NCI-H2081 (cell line): ENCODE measurements around the gene ADARB2.
"Not testable (repeated sequence)": the region's sequence is repeated elsewhere in the genome, so short reads cannot be mapped to it uniquely, and the experiment has no call there.

Experiments
- DNase-seq, 2 experiments: peaks; one replicate each; lab custom pipeline; 2025; lab: John Stamatoyannopoulos, UW

Gene ADARB2

GRCh38 chr10:1409392-1409791 lies 327.9 kb downstream of the ADARB2 start:
- no peak for DNase-seq

GRCh38 chr10:1408651-1409367 lies 328.5 kb downstream of the ADARB2 start:
- DNase-seq = no peak

GRCh38 chr10:1406967-1407945 lies 330.1 kb downstream of the ADARB2 start:
- DNase-seq = no peak

- DNase-seq = no peak
These were observed 331.0 kb downstream of the ADARB2 start for GRCh38 chr10:1406132-1406966.

GRCh38 chr10:1404323-1405260 lies 332.7 kb downstream of the ADARB2 start:
- no peak for DNase-seq

- DNase-seq = no peak
These were observed 333.6 kb downstream of the ADARB2 start for GRCh38 chr10:1403508-1404322.

GRCh38 chr10:1402816-1403507 lies 334.4 kb downstream of the ADARB2 start:
- no peak for DNase-seq

- no peak for DNase-seq
These were observed 335.1 kb downstream of the ADARB2 start for GRCh38 chr10:1402016-1402770.

- DNase-seq = no peak
These were observed 336.0 kb downstream of the ADARB2 start for GRCh38 chr10:1401071-1401965.

GRCh38 chr10:1400101-1401070 lies 336.9 kb downstream of the ADARB2 start:
- DNase-seq = no peak

GRCh38 chr10:1399431-1400100 lies 337.8 kb downstream of the ADARB2 start:
- no peak for DNase-seq

GRCh38 chr10:1398626-1399410 lies 338.5 kb downstream of the ADARB2 start:
- no peak for DNase-seq

GRCh38 chr10:1398116-1398515 lies 339.2 kb downstream of the ADARB2 start:
- DNase-seq = not testable (repeated sequence)

GRCh38 chr10:1396297-1396635 lies 341.1 kb downstream of the ADARB2 start:
- DNase-seq = no peak
